ENCODE data around the gene CPSF4L. TPM values are rescaled to one million over a fixed set of nuclear protein-coding genes. Genes with fewer than 3 reads are reported as not detected.
"Not testable (repeated sequence)": the region's sequence is repeated elsewhere in the genome, so short reads cannot be mapped to it uniquely, and the experiment has no call there.

CPSF4L gene, protein sequence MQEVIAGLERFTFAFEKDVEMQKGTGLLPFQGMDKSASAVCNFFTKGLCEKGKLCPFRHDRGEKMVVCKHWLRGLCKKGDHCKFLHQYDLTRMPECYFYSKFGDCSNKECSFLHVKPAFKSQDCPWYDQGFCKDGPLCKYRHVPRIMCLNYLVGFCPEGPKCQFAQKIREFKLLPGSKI
- polyA plus RNA-seq (2012; ENCODE audit: missing spikeins), result not detected

DNA sequence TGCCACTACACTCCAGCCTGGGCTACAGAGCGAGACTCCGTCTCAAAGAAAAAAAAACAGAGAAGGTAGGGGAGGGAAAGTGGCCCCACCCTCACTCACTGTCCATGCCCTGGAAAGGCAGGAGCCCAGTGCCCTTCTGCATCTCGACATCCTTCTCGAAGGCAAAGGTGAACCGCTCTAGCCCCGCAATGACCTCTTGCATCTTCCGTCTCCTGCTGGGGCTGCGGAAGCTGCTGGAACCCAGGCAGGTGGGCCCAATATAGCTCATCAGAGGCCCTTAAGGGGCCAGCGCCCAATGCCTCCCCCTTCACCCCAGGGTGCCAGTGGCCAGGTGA lies at the start of gene CPSF4L:
TSS of gene CPSF4L (minus strand) at position 264 of the 335 bp plus-strand sequence. CDS start at position 202, 62 bp downstream.
- no peak for FAIRE-seq
- no peak for DNase-seq (ENCODE audit: insufficient read length)
- TF ChIP-seq POLR2A (IDR thresholded peaks at IDR 0.05; ENCODE audit: low read depth, low read length) (no peak), POLR2AphosphoS5 (IDR thresholded peaks at IDR 0.05; ENCODE audit: low read depth, low read length) (no peak), TAF1 (IDR thresholded peaks at IDR 0.05; ENCODE audit: borderline replicate concordance, low read depth, low read length) (no peak)

DNA sequence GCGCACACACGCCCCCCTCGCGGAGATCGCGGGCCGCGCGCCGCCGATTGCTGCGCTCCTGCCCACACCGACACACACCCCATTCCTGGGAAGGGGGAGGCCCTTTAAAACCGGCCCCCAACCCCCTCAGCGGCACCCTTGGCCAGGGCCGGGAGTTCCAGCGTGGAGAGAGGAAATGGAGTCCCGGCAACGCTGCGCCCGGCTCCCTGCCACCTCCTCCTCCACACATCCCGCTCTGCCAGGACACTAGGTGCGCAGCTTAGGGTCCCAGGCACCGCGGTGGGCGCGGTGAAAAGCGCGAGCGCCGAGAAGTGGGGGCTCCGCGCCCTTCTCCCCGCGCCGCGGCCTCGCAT lies 49.7 kb upstream of the CPSF4L start:
- FAIRE-seq (no peak), DNase-seq (ENCODE audit: insufficient read length) (no peak)
- TF ChIP-seq POLR2AphosphoS5 (IDR thresholded peaks at IDR 0.05; ENCODE audit: low read depth, low read length) (no peak), TAF1 (IDR thresholded peaks at IDR 0.05; ENCODE audit: borderline replicate concordance, low read depth, low read length) (no peak), POLR2A (IDR thresholded peaks at IDR 0.05; ENCODE audit: low read depth, low read length) (no peak)

DNA sequence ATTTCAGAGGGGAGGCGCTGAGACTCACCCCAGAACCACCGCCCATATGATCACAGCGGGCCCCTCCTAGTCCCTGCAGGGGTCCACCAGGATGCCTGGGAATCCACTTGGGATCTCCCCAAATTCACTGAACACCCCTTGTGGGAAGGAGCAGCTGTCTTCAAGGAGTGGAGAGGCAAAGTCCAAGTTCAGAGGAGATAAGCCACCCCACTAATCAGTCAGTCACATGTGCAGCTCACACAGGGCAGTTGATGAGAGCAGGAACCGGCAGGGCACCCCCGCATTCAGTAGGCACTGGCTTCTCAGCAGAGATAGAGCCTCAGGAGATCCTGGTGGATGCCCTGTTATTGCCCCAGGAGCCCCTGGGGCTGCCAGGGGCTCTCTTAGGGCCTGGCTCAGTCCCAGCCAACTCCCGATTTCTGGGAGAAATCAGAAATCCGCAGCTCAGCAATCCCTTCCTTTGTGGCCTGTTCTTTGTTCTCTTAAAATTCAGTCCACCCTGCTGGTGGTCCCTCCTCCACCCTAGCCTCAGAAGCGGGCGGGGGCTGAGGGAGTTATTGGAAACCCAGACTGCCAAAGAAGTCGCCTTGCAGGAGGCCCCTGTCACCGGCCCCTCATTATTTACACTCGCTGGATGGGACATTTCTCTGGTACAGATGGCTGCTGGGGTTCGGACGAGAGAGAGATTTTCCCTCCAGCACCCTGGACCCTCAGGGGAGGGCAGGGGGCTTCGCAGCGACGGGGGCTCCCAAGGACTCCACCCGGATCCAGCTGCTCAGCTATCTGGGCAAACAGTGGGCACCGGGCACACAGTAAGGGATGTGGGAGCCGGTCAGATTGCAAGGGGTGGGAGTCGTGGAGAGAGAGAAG lies 48.3 kb upstream of the CPSF4L start:
- no peak for FAIRE-seq
- no peak for DNase-seq (ENCODE audit: insufficient read length)
- no peak for TF ChIP-seq TAF1 (IDR thresholded peaks at IDR 0.05; ENCODE audit: borderline replicate concordance, low read depth, low read length)
- TF ChIP-seq POLR2AphosphoS5 (IDR thresholded peaks at IDR 0.05; ENCODE audit: low read depth, low read length), result no peak
- no peak for TF ChIP-seq POLR2A (IDR thresholded peaks at IDR 0.05; ENCODE audit: low read depth, low read length)

DNA sequence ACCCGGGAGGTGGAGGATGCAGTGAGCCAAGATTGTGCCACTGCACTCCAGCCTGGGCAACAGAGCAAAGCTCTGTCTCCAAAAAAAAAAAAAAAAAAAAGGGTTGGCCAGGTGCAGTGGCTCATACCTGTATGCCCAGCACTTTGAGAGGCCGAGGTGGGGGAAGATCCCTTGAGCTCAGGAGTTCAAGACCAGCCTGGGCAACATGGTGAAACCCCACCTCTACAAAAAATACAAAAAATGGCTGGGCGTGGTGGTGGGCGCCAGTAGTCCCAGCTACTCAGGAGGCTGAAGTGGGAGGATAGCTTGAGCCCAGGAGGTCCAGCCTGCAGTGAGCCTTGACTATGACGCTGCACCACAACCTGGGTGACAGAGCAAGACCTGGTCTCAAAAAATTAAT lies 47.3 kb upstream of the CPSF4L start:
- DNase-seq (ENCODE audit: insufficient read length); FAIRE-seq: not testable (repeated sequence)

DNA sequence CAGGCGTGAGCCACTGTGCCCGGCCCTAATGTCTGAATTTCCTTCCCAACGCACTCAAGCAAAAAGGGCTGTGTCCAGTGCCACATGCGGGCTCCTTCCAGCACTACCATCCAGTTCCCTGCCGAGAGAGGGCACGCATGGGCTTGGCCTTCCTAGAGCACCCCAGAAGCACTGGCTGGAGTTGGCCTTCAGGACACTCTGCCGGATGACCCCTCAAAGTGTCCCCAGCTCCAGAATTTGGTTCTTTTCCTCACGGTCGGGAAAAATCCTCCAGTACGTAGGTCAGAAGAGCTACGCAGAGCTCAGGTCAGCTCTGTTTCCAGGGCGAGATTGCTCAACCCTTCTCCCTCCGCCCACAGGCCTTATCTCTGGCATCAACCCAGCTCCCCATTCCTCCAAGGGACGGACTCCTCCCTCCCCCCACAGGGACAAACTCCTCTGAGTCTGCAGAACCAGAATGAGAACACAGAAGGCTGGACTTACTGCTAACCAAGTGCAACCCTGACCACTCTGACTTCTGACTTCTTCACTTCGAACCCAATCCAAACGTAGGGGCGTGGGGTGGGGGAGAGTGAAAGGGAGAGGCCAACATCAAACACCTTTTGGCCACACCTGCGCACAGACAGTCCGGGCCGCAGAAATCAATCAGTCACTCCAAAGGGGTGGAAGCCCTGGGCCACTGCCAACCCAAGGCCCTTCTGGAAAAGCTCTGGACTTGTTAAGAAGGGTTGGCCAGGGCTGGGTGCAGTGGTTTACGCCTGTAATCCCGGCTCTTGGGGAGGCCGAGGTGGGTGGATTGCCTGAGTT lies 46.5 kb upstream of the CPSF4L start:
- FAIRE-seq (no peak), DNase-seq (ENCODE audit: insufficient read length) (no peak)
- no peak for TF ChIP-seq POLR2AphosphoS5 (IDR thresholded peaks at IDR 0.05; ENCODE audit: low read depth, low read length)

DNA sequence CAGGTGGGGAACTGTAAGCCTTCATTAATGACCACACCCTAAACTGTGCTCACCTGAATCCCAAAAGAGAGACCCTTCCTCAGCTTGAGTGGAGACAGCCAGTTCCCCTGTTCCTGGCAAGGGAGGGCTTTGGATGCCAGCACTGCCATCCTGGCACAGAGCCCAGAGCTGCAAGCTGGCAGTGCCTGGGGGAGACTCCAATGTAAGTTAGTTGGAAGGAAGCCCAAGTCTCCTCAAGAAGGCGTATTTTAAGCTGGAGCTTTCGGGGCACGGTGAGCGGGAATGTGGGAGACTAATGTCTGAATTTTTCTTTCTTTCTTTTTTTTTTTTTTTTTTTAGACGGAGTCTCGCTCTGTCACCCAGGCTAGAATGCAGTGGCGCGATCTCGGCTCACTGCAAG lies 45.5 kb upstream of the CPSF4L start:
- FAIRE-seq (no peak), DNase-seq (ENCODE audit: insufficient read length) (no peak)
- TF ChIP-seq TAF1 (IDR thresholded peaks at IDR 0.05; ENCODE audit: borderline replicate concordance, low read depth, low read length) (no peak), POLR2AphosphoS5 (IDR thresholded peaks at IDR 0.05; ENCODE audit: low read depth, low read length) (no peak)

DNA sequence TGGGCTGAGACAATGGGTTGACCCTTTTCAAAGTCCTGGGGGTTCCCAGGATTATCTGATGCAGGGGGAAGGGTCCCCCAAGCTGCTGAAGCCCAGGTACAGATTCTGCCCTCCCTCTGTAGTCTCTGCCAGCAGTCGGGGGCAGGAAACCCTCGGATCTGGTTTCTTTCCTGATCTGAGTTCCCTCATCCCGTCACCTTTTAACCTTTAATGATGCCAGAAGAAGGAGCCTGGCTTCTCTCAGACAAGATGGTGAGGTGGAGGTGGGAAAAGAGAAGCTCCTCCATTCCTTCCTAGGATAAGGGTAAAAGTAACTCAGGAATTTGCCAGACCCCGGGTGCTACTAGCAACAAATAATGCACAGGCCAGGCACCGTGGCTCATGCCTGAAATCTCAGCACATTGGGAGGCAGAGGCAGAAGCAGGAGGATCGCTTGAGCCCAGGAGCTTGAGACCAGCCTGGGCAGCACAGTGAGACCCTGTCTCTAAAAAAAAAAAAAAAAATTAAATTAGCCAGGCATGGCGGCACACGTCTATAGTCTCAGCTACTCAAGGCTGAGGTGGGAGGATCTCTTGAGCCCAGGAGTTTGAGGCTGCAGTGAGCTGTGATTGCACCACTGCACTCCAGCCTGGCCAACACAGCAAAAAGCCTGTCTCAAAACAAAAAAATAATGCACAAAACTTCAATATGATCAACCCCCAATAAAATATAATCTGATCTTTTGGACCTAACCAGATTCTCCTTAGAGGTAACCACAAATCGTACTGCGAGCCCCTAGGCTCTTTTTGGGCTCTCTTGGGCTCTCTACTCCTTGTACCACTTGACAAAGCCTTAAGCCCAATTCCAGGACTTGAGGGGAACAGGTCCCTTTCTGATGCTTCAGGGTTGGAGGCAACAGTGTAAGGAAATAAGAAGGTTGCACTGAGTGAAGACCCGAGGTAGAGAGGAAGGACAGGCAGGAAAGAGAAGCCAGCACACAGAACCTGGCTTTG lies 44.5 kb upstream of the CPSF4L start:
- TF ChIP-seq TAF1 (IDR thresholded peaks at IDR 0.05; ENCODE audit: borderline replicate concordance, low read depth, low read length) (no peak), POLR2A (IDR thresholded peaks at IDR 0.05; ENCODE audit: low read depth, low read length) (no peak), POLR2AphosphoS5 (IDR thresholded peaks at IDR 0.05; ENCODE audit: low read depth, low read length) (no peak)
- DNase-seq (ENCODE audit: insufficient read length) (no peak), FAIRE-seq (no peak)

DNA sequence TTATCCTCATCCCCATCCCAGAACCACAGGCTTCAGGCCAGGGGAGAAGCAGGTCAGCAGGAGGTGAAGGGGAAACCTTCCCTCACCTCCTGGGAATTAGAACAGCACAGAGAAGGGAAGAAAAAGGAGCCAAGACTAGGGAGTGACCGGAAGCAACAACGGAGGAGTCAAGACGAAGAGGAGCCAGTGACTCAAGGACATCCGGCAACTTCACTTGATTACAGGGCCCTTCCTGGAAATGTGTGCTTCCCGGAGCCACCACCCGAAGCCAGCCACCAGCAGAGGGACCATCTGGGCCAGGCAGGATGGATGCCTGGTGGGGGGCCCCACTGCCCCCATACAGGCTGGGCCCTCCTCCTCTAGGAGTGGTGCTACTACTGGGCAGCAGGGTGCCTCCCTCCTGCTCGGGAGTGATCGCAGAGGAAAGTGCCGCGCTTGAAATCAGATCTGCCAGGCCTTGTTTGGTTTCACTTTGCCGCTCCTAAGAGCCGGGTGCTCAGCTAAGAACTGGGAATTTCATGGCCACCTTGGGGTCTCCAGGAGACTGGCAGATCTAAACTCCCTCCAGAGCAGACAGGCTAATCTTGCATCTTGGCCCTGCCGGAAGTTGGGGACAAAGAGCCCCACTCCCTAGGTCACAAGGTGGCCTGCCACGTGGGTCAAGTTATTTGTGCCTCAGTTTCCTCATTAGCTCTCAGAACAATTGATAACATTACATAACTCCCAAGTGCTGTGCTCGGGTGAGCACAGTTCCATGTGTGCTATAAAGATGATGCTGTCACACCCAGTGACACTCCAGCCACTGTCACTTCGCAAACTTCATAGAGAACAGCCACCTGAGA lies 43.5 kb upstream of the CPSF4L start:
- TF ChIP-seq POLR2AphosphoS5 (IDR thresholded peaks at IDR 0.05; ENCODE audit: low read depth, low read length) (no peak), POLR2A (IDR thresholded peaks at IDR 0.05; ENCODE audit: low read depth, low read length) (no peak), TAF1 (IDR thresholded peaks at IDR 0.05; ENCODE audit: borderline replicate concordance, low read depth, low read length) (no peak)
- FAIRE-seq (no peak), DNase-seq (ENCODE audit: insufficient read length) (no peak)

DNA sequence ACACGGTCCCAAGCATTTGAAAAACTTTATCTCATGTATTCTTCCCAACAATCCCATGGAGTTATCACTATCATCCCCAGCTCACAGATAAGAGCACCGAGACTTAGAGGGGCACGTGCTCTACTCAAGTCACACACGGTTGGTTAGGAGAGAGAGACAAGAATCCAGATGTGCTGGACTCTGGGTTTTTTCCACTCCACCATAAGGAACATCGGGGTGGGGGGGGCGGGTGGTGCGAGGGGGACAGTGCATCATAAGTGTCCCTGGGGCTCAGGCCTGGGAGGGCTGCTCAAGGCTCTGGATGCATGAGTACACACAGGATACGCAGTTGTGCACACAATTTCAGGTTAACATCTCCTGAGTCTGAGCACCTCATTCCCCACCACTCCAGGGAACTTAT lies 42.8 kb upstream of the CPSF4L start:
- DNase-seq (ENCODE audit: insufficient read length), result no peak
- TF ChIP-seq POLR2A (IDR thresholded peaks at IDR 0.05; ENCODE audit: low read depth, low read length) (no peak), TAF1 (IDR thresholded peaks at IDR 0.05; ENCODE audit: borderline replicate concordance, low read depth, low read length) (no peak), POLR2AphosphoS5 (IDR thresholded peaks at IDR 0.05; ENCODE audit: low read depth, low read length) (no peak)
- FAIRE-seq, result no peak

DNA sequence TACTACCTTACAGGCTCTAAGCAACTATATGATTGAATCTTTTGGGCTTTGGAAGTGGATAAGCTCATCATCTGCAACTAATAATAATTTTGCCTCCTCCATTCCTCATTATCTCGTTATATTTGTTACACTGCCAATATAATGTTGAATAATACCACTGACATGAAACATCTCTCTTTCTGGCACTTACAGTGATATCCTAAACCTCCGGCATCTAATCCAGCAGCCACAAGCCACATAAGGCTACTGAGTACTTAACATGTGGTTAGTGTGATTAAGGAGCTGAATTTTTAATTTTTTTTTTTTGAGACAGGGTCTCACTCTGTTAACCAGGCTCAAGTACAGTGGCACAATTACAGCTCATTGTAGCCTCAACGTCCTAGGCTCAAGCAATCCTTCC lies 40.5 kb upstream of the CPSF4L start:
- DNase-seq (ENCODE audit: insufficient read length) (no peak), FAIRE-seq (no peak)
- TF ChIP-seq POLR2A (IDR thresholded peaks at IDR 0.05; ENCODE audit: low read depth, low read length) (no peak), TAF1 (IDR thresholded peaks at IDR 0.05; ENCODE audit: borderline replicate concordance, low read depth, low read length) (no peak), POLR2AphosphoS5 (IDR thresholded peaks at IDR 0.05; ENCODE audit: low read depth, low read length) (no peak)

Measured in GM12892 (cell line).